HG02623 (cell line): ENCODE measurements around the gene SAAL1.

Experiments used
- ATAC-seq: cut with Tn5 transposase; IDR thresholded peaks from one replicate; pipeline ENCODE4 v1.9.1; 2021; ENCODE audit warnings: moderate library complexity; ENCODE audit not compliant: unreplicated experiment

SAAL1 gene

GRCh38 chr11:18088366-18088765 is 17.5 kb downstream of the SAAL1 start:
- no peak for ATAC-seq

- ATAC-seq, result no peak
Observed at GRCh38 chr11:18081551-18081950, 24.3 kb downstream of the SAAL1 start.

DNA sequence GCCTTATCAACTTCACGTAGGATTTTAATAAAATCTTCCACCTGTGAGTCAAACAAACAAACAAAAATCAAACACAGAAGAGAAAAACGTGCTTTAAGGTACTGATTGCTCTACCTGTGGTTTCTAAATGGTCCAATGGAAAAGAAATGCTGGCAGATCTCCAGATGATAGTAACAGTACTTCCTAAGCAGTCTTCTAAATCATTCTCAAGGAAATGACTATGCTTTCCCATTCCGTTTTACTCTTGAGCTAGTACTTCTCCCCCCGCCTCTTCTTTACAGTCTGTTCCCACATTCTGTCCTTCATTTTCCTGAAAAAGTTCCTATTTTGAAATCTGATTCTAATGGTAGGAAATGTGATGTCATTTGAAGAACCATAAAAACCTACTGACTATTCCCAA is 25.4 kb downstream of the SAAL1 start:
- ATAC-seq, result no peak

DNA sequence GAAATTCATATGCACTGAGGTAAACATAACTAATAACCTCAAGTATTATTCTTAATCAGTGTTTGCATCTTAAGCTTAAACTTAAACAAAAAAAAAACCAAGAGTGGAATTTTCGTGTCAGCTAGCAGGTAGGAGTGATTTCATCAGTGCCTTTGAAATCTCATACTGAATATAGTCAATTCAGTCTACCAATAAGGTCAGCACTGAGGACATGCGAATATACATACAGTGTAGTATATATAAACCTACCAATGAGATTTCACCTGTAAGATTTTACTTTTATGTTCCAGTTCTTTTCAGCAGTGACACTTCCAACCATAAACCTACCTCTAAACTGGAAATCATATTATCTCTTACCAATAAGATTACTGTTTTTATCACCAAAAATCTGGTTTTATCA is 27.0 kb downstream of the SAAL1 start:
- ATAC-seq, result no peak

DNA sequence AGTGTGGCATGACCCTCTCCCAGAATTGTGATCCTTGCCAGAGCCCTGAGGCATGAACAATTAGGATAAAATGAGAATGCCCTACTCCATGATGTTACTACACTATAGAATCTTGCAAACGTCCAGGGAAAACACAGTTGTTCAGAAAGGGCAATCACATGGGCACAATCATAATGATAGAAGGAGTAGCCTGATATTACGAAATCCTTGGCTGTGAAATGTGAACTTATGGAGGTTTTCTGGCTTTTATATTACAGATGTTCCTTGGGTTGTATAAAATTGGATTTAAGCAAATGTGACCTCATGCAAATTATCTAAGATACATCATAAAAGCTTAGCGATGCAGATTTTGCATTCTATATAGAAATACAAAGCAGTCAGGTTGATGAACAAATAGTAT is 30.4 kb downstream of the SAAL1 start:
- no peak for ATAC-seq

DNA sequence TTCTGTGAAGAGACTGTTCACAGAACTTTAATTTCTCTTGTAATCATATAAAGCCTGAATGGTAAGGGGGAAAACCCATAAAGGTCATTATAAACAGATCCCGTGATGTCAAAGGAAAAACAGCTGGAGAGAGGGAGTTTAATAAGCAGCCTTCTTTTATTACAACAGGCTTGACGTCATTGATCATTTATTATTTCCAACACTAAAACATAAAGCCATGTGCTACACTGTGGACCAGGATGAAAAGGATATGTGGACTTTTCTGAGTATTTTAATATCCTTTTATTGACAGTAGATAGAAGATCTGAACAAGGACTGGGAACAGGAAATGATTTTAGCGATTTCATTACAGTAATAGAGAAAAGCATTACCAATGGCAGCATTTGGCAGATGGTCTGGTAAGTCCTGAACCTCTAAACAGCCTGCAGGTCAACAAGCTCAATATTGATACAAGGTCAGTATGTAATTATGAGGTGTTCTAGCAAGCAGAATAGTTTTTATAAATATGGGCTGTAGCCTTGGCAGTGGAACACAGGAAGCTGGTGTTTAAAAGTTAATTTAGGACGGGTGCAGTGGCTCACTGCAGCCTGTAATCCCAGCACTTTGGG is 34.7 kb downstream of the SAAL1 start:
- ATAC-seq, result no peak

DNA sequence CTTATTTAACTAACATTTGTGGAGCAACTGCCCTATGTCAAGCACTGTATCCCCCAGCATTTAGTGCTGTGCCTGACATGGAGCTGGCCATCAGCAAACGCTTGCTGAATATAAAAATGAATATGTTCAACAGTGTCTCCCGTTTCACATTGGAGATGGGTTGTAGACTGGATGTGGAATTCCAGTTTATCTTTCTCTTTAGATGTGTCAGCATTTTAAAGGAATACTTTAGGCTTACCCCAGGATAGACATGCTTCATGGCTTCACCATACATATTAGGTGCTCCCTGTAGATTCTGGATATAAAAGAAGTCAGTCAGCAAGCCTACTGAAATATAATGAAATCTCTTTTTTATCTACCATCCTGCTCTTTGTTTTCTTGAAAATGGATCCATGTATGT is 38.5 kb downstream of the SAAL1 start:
- ATAC-seq, result no peak

GRCh38 chr11:18066626-18067025 is 39.3 kb downstream of the SAAL1 start:
- no peak for ATAC-seq

GRCh38 chr11:18065572-18065971 is 40.3 kb downstream of the SAAL1 start:
- ATAC-seq, result no peak

- ATAC-seq, result no peak
Observed at GRCh38 chr11:18064450-18065054, 41.3 kb downstream of the SAAL1 start.

DNA sequence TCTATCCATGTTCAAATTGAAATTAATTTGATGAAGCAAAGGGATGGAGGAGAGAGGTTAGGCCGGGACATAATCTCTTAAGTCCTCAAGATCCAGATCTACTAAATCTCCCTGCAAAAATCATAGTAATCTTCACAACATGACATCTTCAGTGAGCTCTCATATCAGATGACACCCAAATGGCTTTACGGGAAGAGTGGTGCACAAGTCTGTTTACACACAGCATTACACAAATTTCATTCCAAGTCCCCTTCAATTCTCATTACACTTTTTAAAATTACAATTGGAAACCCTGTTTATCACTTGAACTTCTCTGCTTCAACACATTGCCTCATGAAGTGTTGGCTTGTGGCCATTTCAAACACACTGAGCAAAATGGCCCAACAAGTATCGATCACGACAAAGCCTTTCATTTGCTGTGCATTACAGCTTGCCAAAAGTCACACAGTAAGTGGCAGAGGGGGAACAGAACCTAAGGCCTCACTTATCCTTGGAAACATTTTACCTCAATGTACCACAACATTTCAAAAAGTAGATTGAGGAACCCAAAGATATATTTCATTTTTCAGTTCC is 41.9 kb downstream of the SAAL1 start:
- no peak for ATAC-seq

- no peak for ATAC-seq
Observed at GRCh38 chr11:18063125-18063524, 42.8 kb downstream of the SAAL1 start.

DNA sequence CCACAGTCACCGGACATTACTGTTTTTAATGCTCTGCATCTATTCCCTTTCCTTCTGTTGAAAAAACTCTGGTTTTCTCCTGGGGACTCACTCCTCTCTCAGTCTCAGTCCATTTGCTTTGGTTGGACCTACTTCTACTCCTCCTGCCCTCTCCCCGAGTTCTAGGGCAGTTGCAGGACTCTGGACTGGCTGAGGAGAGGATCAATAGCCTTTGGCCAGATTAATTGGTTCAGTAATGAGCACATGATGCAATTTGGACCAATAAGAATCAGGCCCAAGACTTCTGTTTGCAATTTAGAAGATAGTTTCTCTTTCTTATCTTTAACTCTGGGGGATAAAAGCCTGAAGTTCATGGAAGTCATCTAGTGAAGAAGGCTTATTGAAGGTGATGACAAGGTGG is 44.5 kb downstream of the SAAL1 start:
- ATAC-seq, result no peak

GRCh38 chr11:18056561-18057181 is 49.2 kb downstream of the SAAL1 start:
- ATAC-seq, result no peak

DNA sequence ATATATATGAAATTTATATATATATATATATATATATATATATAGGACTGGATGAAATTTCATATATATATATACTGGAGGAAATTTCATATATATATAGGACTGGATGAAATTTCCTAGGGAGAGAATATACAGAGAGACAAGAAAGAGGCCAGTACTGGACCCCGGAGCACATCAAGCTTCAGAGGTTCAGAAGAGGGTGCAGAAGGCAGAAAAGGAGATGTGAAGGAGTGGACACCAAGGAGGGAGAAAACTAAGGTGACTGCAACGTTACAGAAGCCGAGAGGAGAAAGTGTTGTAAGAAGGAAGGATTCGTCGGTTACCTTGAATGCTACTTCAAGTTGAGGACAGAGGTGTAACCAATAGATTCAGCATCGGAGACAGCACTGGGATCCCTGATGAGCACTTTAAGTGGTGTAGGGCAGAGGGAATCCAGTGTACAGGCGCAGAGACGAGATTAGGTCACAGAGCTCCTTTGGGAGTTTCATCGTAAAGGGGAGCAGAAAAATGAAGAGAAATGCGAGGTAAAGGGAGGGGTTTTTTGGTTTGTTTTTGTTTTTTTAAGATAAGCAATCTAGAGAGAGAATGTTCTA is 51.3 kb downstream of the SAAL1 start:
- ATAC-seq, result no peak

- no peak for ATAC-seq
Observed at GRCh38 chr11:18050848-18051247, 55.0 kb downstream of the SAAL1 start.

DNA sequence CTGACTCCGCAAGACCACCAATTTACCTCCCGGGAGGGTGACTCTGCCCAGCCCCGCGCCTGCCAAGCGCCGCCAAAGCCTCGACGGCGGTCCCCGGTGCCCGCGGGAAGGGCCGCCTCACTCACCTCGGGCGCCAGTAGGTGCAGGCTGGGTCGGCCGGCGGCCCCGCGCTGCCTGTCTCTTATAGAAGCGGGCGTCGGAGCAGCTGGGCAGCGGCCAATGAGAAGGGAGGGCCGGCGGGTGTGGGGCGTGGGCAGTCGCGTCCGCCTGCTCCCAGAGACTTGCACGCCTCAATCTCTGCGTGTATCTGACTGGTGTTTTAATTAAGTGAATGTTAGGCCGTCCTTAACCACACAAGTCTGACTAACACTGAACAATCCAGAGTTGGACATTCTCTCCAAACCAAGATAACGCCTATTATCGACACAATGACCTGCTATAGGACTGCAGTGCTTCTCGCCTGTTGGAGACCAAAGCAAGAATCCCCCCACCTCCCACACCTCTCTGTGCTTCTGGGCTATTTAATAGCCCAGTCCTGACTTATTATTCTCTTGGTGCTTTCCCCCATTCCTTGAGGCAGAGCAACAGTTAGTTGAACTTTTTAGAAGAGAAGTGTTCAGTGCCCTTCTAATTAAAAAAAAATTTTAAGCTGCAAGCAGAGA is 59.6 kb downstream of the SAAL1 start, which contains the start of gene TPH1:
Gene TPH1 (minus strand): TSS at position 154 of the 662 bp plus-strand sequence. CDS start 5,507 bp downstream, outside the sequence.
- ATAC-seq, result no peak

DNA sequence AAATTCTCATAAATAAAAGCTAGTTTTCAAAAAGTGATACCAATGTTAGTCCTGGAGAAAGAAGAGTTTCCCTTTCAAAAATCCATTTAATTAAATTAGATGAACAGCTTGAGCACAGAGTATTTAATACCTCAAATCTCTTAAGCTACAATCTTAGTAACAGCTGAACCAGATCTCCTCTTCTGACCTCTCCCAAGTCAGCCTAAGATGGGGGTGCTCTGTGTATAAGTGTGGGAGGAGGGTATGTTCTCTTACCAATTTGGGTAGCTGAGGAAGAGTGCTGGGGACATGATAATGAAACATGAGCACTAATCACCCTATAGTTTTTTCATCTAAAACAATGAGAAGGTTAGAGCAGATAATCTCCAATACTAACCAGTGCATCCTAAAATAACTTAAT is 69.4 kb downstream of the SAAL1 start:
- no peak for ATAC-seq
